Osteocyte (in vitro differentiated cells): ENCODE measurements around the gene NUDT3. TPM values are rescaled to one million over a fixed set of nuclear protein-coding genes. Genes with fewer than 3 reads are reported as not detected.
A peak's percentile ranks its signal among the peaks of the same experiment; 100 is the strongest.
"Not testable (repeated sequence)": the region's sequence is repeated elsewhere in the genome, so short reads cannot be mapped to it uniquely, and the experiment has no call there.

ENCODE experiments used
- DNase-seq: peaks from one replicate; pipeline ENCODE4 v3.0.0; 2021; ENCODE audit warnings: mixed read lengths; ENCODE audit not compliant: unreplicated experiment; ENCODE audit errors: extremely low spot score
- H3K27ac Mint-ChIP-seq: one replicate; pipeline ENCODE4 v1.8.0; 2021; ENCODE audit warnings: mild to moderate bottlenecking, mixed read lengths; ENCODE audit not compliant: unreplicated experiment
- H3K27me3 Mint-ChIP-seq: one replicate; pipeline ENCODE4 v1.8.0; 2021; ENCODE audit warnings: mixed read lengths; ENCODE audit not compliant: unreplicated experiment
- H3K36me3 Mint-ChIP-seq: one replicate; pipeline ENCODE4 v1.8.0; 2021; ENCODE audit warnings: mixed read lengths; ENCODE audit not compliant: unreplicated experiment
- H3K4me1 Mint-ChIP-seq: one replicate; pipeline ENCODE4 v1.8.0; 2021; ENCODE audit warnings: mixed read lengths; ENCODE audit not compliant: unreplicated experiment
- H3K4me3 Mint-ChIP-seq: one replicate; pipeline ENCODE4 v1.8.0; 2021; ENCODE audit warnings: mild to moderate bottlenecking, moderate library complexity, mixed read lengths; ENCODE audit not compliant: unreplicated experiment
- H3K9me3 Mint-ChIP-seq: one replicate; pipeline ENCODE4 v1.8.0; 2021; ENCODE audit warnings: mixed read lengths; ENCODE audit not compliant: unreplicated experiment
- total RNA-seq: library from RNA; stranded (reverse); gene quantifications from 2 replicates; pipeline ENCODE4 v1.2.1, GENCODE V29; 2021
- TF ChIP-seq, protein P1 (sequence below): fragments of 200-600 bp; sonication (generic); IDR thresholded peaks from 2 replicates; pipeline ENCODE4 v1.5.0; 2021; ENCODE audit warnings: antibody characterized with exemption, mild to moderate bottlenecking, moderate library complexity

Gene NUDT3
- total RNA-seq, 1 donor from 2014 or later: 32.0 TPM

DNA sequence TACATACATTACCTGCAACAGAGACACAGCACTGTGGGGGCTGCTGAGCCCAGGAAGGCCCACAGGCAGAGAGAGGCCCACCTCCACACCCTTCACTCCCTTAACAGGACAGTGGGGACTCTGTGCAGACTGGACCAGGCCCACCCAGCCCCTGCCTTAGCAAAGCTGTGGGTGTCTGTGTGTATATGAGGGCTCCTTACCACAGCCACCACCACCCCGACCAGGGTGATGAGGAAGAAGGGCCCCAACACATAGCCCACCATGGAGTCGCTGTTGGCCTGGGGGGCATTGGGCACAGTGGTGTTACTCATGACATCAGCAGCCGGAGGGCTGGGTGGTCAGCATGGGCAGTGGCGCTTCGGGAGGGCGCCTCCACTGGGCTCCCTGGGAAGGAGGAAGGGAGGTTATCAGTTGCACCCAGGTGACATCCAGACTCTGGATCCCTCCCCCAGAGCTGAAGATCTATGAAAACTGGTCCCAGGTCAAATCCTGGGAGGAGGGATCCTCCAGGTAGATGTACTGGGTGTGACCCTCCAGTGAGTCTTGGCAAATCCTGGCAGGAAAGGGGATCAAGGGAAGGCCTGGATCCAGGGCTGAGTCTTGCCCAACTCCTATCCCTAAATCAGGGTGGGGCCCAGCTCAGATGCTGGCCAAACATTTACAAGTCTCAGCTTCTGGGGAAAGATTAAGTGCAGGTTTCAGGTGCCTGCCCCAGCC is 144.8 kb downstream of the NUDT3 start:
- H3K27me3 Mint-ChIP-seq: no peaks in the 10 kb centered on the region

DNA sequence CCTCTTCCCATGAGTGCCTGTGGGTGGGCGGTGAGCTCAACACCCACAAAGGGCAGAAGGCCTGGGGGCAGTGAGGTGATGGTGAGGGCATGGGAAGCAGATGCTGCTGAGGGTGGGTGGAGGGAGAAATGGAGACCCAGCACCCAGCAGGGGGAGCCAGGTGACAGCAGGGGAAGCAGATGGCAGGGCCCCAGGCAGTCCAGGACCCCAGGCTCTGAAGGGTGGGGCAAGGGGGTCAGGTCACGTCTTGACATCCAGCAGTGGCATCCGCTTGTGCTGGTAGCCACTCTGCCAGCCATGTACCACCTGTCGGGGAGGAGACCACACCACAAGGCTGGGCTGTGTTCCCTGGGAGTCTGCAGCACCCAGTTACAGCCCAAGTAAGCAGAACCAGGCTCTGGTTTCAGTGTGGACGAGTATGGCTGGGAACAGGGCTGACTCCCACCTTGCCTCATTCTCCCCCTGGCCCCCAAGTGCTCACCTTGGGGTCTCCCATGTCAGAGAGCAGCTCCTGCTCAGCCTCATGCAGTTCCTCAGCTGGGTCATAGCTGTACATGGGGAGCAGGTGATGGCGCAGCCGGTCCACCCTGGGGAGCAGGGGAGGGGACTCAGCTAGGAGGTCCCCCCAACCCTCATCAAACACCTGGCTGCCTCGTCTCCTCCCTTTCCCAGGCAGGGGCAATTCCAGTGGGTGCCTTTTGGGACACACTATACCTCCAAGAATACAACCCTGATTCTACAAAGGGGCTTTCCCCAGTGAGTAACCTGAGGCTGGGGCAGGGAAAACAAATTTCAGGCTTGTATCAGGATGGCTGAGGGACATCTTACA is 145.7 kb downstream of the NUDT3 start:
- no peaks in the 10 kb centered on the region for H3K9me3 Mint-ChIP-seq
- TF ChIP-seq, protein P1, sequence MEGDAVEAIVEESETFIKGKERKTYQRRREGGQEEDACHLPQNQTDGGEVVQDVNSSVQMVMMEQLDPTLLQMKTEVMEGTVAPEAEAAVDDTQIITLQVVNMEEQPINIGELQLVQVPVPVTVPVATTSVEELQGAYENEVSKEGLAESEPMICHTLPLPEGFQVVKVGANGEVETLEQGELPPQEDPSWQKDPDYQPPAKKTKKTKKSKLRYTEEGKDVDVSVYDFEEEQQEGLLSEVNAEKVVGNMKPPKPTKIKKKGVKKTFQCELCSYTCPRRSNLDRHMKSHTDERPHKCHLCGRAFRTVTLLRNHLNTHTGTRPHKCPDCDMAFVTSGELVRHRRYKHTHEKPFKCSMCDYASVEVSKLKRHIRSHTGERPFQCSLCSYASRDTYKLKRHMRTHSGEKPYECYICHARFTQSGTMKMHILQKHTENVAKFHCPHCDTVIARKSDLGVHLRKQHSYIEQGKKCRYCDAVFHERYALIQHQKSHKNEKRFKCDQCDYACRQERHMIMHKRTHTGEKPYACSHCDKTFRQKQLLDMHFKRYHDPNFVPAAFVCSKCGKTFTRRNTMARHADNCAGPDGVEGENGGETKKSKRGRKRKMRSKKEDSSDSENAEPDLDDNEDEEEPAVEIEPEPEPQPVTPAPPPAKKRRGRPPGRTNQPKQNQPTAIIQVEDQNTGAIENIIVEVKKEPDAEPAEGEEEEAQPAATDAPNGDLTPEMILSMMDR: peak; percentile 51
- H3K4me3 Mint-ChIP-seq: no peak overlapping the region
- H3K27me3 Mint-ChIP-seq: no peaks in the 10 kb centered on the region
- no peaks in the 10 kb centered on the region for H3K36me3 Mint-ChIP-seq
- peaks cover 58% of the 10 kb centered on the region for H3K4me1 Mint-ChIP-seq
- DNase-seq: no peak
- peak overlapping the region; percentile 44 for H3K27ac Mint-ChIP-seq

More for the DNA sequence above, 144.8 kb downstream of the NUDT3 start:
- no peak for DNase-seq
- H3K4me3 Mint-ChIP-seq: peak overlapping the region; percentile 92
- TF ChIP-seq, protein P1: no peak
- peak overlapping the region; percentile 56 for H3K27ac Mint-ChIP-seq
- H3K9me3 Mint-ChIP-seq: no peaks in the 10 kb centered on the region
- peaks cover 54% of the 10 kb centered on the region for H3K4me1 Mint-ChIP-seq
- no peaks in the 10 kb centered on the region for H3K36me3 Mint-ChIP-seq

DNA sequence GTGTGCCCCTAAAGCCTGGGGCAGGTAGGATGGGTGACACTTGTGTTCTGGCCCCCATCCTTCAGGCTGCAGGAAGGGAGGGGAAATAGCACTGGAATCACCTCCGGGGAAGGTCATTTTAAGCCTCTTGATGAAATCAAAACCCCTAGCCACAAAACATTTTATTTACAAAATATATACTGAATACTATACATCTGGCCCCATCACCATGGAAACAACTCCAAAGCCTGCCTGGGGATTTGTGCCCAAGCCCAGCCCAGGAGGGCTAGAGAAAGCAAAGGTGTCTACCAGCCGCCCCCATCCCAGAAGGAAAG is 146.3 kb downstream of the NUDT3 start:
- H3K27me3 Mint-ChIP-seq: no peaks in the 10 kb centered on the region
- no peak overlapping the region for H3K4me3 Mint-ChIP-seq
- peaks cover 58% of the 10 kb centered on the region for H3K4me1 Mint-ChIP-seq
- TF ChIP-seq, protein P1: no peak
- peaks cover 4% of the 10 kb centered on the region for H3K36me3 Mint-ChIP-seq
- peak overlapping the region; percentile 54 for H3K27ac Mint-ChIP-seq
- no peaks in the 10 kb centered on the region for H3K9me3 Mint-ChIP-seq
- no peak for DNase-seq

DNA sequence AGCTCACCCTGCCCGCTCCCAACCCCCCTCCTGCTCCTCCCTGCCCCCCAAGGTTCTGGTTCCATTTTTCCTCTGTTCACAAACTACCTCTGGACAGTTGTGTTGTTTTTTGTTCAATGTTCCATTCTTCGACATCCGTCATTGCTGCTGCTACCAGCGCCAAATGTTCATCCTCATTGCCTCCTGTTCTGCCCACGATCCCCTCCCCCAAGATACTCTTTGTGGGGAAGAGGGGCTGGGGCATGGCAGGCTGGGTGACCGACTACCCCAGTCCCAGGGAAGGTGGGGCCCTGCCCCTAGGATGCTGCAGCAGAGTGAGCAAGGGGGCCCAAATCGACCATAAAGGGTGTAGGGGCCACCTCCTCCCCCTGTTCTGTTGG is 146.7 kb downstream of the NUDT3 start:
- not testable (repeated sequence) for H3K36me3 Mint-ChIP-seq, H3K9me3 Mint-ChIP-seq, DNase-seq, H3K4me3 Mint-ChIP-seq, H3K27me3 Mint-ChIP-seq
- Mint-ChIP-seq H3K4me1 (peaks cover 58% of the 10 kb centered on the region), H3K27ac (peak overlapping the region; percentile 87)

DNA sequence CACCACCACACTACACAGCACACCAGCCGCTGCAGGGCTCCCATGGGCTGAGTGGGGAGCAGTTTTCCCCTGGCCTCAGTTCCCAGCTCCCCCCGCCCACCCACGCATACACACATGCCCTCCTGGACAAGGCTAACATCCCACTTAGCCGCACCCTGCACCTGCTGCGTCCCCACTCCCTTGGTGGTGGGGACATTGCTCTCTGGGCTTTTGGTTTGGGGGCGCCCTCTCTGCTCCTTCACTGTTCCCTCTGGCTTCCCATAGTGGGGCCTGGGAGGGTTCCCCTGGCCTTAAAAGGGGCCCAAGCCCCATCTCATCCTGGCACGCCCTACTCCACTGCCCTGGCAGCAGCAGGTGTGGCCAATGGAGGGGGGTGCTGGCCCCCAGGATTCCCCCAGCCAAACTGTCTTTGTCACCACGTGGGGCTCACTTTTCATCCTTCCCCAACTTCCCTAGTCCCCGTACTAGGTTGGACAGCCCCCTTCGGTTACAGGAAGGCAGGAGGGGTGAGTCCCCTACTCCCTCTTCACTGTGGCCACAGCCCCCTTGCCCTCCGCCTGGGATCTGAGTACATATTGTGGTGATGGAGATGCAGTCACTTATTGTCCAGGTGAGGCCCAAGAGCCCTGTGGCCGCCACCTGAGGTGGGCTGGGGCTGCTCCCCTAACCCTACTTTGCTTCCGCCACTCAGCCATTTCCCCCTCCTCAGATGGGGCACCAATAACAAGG is 147.3 kb downstream of the NUDT3 start:
- H3K27me3 Mint-ChIP-seq, DNase-seq, H3K9me3 Mint-ChIP-seq, H3K36me3 Mint-ChIP-seq, H3K4me3 Mint-ChIP-seq: not testable (repeated sequence)
- peak overlapping the region; percentile 87 for H3K27ac Mint-ChIP-seq
- H3K4me1 Mint-ChIP-seq: peaks cover 58% of the 10 kb centered on the region
